Peyer's patch (tissue), 4 donors: ENCODE results near the gene ADK. TPM values are rescaled to one million over a fixed set of nuclear protein-coding genes. Genes with fewer than 3 reads are reported as not detected.

Experiments
- DNase-seq, 3 donors: peaks; one replicate each; pipeline ENCODE4 v3.0.0-alpha.2; 2017 to 2019
- H3K27ac ChIP-seq, 4 donors: fragments of 200-600 bp; sonication (generic); one replicate each; pipeline ENCODE4 v1.5.1; 2016 to 2019
- H3K27me3 ChIP-seq, 2 donors: fragments of 200-600 bp; sonication (generic); one replicate each; pipeline ENCODE4 v1.5.1; 2019
- H3K36me3 ChIP-seq, 3 donors: fragments of 200-600 bp; sonication (generic); one replicate each; pipeline ENCODE4 v1.5.1; 2016 to 2019
- H3K4me1 ChIP-seq, 4 donors: fragments of 200-600 bp; sonication (generic); one replicate each; pipeline ENCODE4 v1.5.1; 2016 to 2019
- H3K4me3 ChIP-seq, 4 donors: fragments of 200-600 bp; sonication (generic); 1 replicate in 3 of 4; 2 replicates in 1 of 4; pipeline ENCODE4 v1.5.1; 2016 to 2019; ENCODE audit warnings: mild to moderate bottlenecking in 1 of 4
- H3K9me3 ChIP-seq, 4 donors: fragments of 200-600 bp; sonication (generic); one replicate each; pipeline ENCODE4 v1.5.1; 2016 to 2019; ENCODE audit warnings: mild to moderate bottlenecking in 1 of 4
- CTCF ChIP-seq, 6 experiments: fragments of 450-650 bp in 4 of 6; fragments of 200-600 bp in 2 of 6; sonication (generic) in 1 of 6; IDR thresholded peaks; one replicate each; pipeline ENCODE4 v1.5.1; 2017 to 2019; ENCODE audit warnings: antibody characterized with exemption in 6 of 6, mild to moderate bottlenecking in 3 of 6, moderate library complexity in 1 of 6
- POLR2A ChIP-seq, 2 donors: fragments of 450-650 bp; IDR thresholded peaks; one replicate each; pipeline ENCODE4 v1.5.1; 2017; ENCODE audit warnings: antibody characterized with exemption in 2 of 2, mild to moderate bottlenecking in 2 of 2, moderate library complexity in 2 of 2
- total RNA-seq, 4 donors: library from RNA; depleted of rRNA; stranded (reverse); fragments of >200 nt; gene quantifications; one replicate each; pipeline ENCODE4 v1.1.0, GENCODE V29; 2016

The ADK gene
- total RNA-seq, 4 donors from 2014 or later = 7.4 to 50.3 (median 14.3) TPM

DNA sequence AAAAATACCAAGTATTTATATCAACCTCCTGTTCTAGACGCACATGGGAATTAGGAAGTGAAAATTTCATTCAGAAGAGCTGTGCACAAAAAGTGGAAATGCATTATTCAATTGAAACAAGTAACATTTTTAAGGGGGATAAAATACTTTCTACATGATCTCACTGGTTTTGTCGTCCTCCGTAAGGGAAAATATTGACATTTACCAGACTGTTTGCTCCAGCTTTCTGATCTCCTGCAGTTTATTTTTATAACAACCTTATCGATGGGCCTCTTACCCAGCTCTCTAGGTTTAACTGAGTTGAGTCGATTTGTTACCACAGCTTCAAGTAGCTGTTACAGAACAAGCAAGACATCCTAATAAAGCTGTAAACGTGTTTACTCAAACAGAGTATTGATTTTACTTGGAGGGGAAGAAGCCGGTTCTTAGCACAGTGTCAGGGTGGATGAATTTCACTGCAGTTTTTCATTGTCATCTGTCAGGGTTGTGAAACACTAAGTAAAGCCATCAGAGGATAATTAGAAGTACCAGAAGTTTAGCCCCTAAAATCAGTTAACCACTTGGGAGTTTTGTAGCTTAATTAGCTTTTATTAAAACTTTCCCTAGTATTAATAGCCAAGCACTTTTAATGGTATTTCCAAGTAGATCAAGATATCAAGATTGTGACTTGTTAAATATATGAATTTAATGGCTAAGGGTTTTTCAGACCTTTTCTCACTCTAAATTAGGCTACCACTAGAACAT, 532.8 kb downstream of the ADK start:
- H3K4me3 ChIP-seq = no peak overlapping the region
- H3K27me3 ChIP-seq = no peaks in the 10 kb centered on the region
- peaks cover 0 to 2% (median 0%) of the 10 kb centered on the region in 4 donors for H3K4me1 ChIP-seq
- no peaks in the 10 kb centered on the region for H3K9me3 ChIP-seq
- no peak for DNase-seq
- TF ChIP-seq CTCF (IDR thresholded peaks at IDR 0.05) (no peak), POLR2A (IDR thresholded peaks at IDR 0.05) (no peak)
- H3K36me3 ChIP-seq = no peaks in the 10 kb centered on the region
- no peak overlapping the region for H3K27ac ChIP-seq

GRCh38 chr10:74684462-74684861, 533.4 kb downstream of the ADK start:
- no peak for TF ChIP-seq POLR2A (IDR thresholded peaks at IDR 0.05)
- no peak for TF ChIP-seq CTCF (IDR thresholded peaks at IDR 0.05)
- peaks cover 0 to 2% (median 0%) of the 10 kb centered on the region in 4 donors for H3K4me1 ChIP-seq
- no peak overlapping the region for H3K27ac ChIP-seq
- H3K4me3 ChIP-seq = no peak overlapping the region
- H3K27me3 ChIP-seq = no peaks in the 10 kb centered on the region
- H3K36me3 ChIP-seq = no peaks in the 10 kb centered on the region
- no peaks in the 10 kb centered on the region for H3K9me3 ChIP-seq
- no peak for DNase-seq

DNA sequence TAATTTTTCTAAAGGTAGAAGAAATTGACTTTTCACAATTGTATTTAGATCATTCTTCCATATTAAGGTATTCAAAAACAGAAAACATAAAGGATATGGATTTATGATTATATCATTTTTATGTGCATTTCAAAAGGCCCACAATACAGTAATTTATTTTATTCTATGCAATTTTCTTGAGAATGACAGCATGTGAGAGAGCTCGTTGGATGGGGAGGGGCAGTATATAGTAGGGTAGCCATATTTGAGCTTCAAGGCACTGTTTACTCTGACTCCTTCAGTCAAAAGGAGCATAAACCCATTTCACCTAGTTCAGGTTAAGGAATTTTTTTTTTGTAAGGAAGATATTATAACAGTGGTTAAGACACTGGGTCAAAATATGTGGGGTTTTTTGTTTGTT, 534.5 kb downstream of the ADK start:
- no peaks in the 10 kb centered on the region for H3K27me3 ChIP-seq
- no peak for DNase-seq
- no peak overlapping the region for H3K27ac ChIP-seq
- H3K4me1 ChIP-seq = peaks cover 0 to 2% (median 0%) of the 10 kb centered on the region in 4 donors
- TF ChIP-seq POLR2A (IDR thresholded peaks at IDR 0.05) = no peak
- TF ChIP-seq CTCF (IDR thresholded peaks at IDR 0.05) = no peak
- no peaks in the 10 kb centered on the region for H3K36me3 ChIP-seq
- H3K4me3 ChIP-seq = no peak overlapping the region
- H3K9me3 ChIP-seq = no peaks in the 10 kb centered on the region

GRCh38 chr10:74690393-74690792, 539.4 kb downstream of the ADK start:
- Histone ChIP-seq H3K9me3 (no peaks in the 10 kb centered on the region), H3K4me1 (no peaks in the 10 kb centered on the region), H3K27me3 (no peaks in the 10 kb centered on the region), H3K27ac (no peak overlapping the region), H3K4me3 (no peak overlapping the region), H3K36me3 (no peaks in the 10 kb centered on the region)
- TF ChIP-seq CTCF (IDR thresholded peaks at IDR 0.05) = no peak
- no peak for DNase-seq

DNA sequence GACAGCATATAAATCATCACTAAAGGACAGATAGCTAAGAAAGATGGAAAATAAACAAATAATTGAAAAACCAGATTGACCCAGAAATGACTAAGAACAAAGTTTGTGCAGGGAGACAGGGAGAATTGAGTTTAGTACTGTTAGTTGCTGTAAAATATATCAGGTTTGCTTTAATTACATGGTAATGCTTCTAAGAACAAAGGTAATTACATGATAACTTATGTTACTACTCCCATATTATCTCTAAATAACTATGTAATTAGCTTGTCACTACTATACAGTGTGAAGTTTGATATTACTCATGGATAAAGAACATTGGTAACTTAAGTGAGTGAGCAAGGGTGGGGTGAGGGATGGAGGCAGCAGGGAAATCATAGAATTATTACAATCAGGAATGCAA, 540.1 kb downstream of the ADK start:
- Histone ChIP-seq H3K27ac (no peak overlapping the region), H3K36me3 (no peaks in the 10 kb centered on the region), H3K9me3 (no peaks in the 10 kb centered on the region), H3K27me3 (no peaks in the 10 kb centered on the region), H3K4me1 (no peaks in the 10 kb centered on the region), H3K4me3 (no peak overlapping the region)
- DNase-seq = no peak
- no peak for TF ChIP-seq POLR2A (IDR thresholded peaks at IDR 0.05)
- no peak for TF ChIP-seq CTCF (IDR thresholded peaks at IDR 0.05)
